GM19397 (cell line): ENCODE data around the gene TLDC2.
"Not testable (repeated sequence)": the region's sequence is repeated elsewhere in the genome, so short reads cannot be mapped to it uniquely, and the experiment has no call there.

Experiments
- ATAC-seq: cut with Tn5 transposase; IDR thresholded peaks from one replicate; pipeline ENCODE4 v1.9.1; 2021; ENCODE audit warnings: mild to moderate bottlenecking, moderate library complexity; ENCODE audit not compliant: unreplicated experiment

Gene TLDC2

DNA sequence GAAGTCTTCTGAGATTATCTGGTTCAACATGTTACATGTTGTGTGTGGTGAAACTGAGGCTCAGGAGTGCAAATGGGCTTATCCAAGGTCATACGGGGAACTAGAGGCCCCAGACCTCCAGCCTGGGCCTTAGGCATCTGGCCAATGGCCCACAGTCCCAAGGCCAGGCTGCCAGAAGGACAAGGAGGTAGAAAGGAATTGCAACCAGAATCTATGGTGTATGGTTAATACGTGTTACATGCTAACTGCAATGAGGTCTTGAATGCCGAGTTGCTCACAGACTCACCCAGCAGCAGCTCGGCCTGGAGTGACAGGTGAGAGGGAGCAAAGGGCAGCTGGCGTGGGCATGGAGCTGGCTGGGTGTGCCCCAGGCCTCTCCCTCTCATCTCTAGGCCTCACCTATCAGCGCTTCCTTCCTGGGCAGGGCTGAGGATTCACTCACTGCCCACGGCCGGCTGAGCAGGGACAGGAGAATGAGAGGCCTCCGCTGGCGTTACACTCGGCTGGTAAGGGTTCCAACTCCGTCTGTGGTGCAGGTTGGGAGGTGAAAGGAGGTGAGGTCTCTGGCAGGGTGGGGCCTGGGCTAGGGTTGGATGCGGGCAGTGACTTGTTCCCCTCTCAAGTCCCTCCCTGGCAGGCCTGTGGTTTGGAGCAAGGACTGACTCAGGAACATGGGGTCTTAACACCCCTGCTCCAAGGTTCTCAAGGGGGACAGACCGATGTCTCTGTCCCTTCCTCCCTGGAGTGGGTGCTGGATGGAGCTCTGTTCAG is at the start of gene TLDC2:
Gene TLDC2, plus strand, starts transcription at position 437 of the 771 bp plus-strand sequence. Its CDS starts 37 bp downstream, at position 474.
- no peak for ATAC-seq

DNA sequence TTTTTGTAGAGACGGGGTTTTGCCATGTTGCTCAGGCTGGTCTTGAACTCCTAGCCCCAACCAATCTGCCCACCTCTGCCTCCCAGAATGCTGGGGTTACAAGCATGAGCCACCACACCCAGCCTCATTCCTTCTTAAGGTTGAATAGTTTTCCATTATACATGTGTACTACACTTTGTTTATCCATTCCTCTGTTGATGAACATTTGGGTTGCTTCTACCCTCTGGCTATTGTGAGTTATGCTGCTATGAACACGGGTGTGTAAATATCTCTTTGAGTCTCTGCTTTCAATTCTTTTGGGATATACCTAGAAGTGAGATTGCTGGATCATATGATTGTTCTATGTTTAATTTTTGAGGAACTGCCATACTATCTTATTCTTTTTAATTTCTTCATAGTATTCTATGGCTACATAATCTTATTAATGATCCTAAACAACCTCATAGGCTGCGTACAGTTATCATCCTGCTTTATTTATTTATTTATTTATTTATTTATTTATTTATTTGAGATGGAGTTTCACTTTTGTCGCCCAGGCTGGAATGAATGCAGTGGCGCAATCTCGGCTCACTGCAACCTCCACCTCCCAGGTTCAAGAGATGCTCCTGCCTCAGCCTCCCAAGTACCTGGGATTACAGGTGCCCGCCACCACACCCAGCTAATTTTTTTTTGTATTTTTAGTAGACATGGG is 49.2 kb upstream of the TLDC2 start:
- ATAC-seq: no peak

GRCh38 chr20:36827541-36828279 is 48.2 kb upstream of the TLDC2 start:
- ATAC-seq: peak; percentile 79

GRCh38 chr20:36830791-36831691 is 44.9 kb upstream of the TLDC2 start:
- no peak for ATAC-seq

DNA sequence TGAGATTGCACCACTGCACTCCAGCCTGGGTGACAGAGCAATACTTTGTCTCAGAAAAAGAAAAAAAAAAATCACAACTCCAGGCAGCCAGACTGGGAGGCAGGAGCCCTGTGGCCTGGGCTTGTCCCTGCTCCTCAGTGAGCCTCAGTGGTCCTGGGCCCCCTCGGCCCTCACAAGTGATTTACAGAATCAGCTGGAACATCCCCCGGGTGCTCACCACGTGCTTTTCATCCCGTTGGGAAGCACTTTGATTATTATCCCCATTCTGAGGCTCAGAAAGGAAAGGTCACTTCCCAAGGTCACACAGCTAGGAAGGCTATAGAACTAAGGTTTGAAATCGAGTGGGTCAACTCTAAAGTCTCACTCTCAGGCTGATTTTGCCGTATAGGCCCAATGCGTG is 43.1 kb upstream of the TLDC2 start:
- ATAC-seq: no peak

- no peak for ATAC-seq
Measured at GRCh38 chr20:36833275-36834020, 42.5 kb upstream of the TLDC2 start.

DNA sequence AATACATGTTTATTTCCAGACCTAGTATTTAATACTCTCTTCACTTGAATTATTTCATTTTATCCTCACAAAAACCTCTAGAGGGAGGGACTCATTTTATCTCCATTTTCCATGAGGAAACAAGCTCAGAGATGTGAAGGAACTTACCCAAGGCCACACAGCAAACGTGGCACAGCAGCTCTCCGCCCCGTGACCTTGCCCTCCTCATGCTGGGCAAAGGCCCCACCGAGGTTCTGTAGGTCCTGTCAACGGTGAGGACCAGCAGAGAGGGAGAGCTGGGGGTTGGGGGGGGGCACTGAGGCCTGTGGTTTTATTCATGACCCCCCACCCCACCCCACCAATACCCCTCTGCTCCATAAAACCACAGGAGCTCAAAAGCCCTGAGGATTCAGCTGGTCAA is 40.9 kb upstream of the TLDC2 start:
- no peak for ATAC-seq

DNA sequence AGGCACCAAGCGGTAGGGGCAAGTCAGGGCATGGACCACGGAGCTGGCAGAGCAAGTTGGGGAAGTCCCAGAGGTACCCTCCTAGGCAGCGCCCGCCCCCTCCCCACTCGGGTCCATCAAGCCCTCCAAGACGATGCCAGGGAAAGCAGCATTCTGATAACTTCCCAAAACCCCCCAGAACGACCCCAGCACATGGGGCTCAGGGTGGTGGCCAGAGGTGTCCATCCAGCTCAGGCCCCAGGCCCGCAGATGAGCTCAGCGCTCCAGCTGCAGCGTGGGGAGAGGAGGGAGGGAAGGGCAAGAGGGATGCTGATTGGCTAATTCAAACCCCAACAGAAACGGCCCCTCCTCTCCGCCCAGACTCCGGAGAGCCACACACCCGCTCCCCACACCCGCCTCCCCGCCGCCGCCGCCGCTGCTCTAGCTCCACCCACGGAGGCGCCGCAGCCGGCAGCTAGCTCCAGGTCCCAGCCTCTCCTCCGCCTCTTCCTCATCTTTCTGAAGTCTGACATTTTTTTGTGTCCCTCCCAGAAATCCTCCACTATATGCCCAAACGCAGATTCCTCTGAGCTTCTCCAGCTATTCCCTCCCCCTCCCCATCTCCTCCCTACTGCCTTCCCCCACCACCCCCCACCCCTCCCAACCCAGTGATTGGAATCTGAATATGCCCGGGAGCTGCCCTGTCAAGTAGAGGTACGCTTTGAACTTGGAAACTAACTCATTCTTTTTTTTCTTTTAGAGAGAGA is 40.3 kb upstream of the TLDC2 start:
- ATAC-seq: peak; percentile 84

- no peak for ATAC-seq
Measured at GRCh38 chr20:36836591-36837269, 39.2 kb upstream of the TLDC2 start.

DNA sequence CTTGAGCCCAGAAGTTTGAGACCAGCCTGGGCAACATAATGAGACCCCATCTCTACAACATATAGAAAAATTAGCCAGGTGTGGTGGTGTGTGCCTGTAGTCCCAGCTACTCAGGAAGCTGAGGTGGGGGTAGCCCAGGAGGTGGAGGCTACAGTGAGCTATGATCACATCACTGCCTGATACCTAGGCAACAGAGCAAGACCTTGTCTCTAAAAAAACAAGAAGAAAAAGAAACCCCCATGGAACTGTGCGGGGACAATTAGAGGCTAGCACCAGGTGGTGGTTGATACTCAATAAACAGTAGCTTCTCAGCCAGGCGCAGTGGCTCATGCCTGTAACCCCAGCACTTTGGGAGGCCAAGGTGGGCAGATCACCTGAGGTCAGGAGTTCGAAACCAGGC is 37.6 kb upstream of the TLDC2 start:
- not testable (repeated sequence) for ATAC-seq

- ATAC-seq: no peak
Measured at GRCh38 chr20:36839150-36839549, 36.8 kb upstream of the TLDC2 start.

DNA sequence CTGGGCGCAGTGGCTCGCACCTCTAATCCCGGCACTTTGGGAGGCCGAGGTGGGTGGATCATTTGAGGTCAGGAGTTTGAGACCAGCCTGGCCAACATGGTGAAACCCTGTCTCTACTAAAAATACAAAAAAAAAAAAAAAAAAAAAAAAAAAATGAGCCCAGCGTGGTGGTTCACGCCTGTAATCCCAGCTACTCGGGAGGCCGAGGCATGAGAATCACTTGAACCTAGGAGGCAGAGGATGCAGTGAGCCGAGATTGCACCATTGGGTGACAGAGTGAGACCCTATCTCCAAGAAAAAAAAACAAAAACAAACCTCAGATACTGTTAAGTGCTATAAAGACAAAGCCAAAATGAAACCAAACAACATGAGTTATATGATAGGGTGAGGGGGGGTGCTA is 34.9 kb upstream of the TLDC2 start:
- not testable (repeated sequence) for ATAC-seq

- no peak for ATAC-seq
Measured at GRCh38 chr20:36845288-36845971, 30.5 kb upstream of the TLDC2 start.

GRCh38 chr20:36847009-36847709 is 28.8 kb upstream of the TLDC2 start:
- no peak for ATAC-seq

- no peak for ATAC-seq
Measured at GRCh38 chr20:36847710-36848040, 28.3 kb upstream of the TLDC2 start.

GRCh38 chr20:36848078-36848660 is 27.8 kb upstream of the TLDC2 start:
- ATAC-seq: no peak

GRCh38 chr20:36848677-36849076 is 27.3 kb upstream of the TLDC2 start:
- no peak for ATAC-seq
